K562 (cell line): ENCODE data around the gene L3HYPDH. TPM values are rescaled to one million over a fixed set of nuclear protein-coding genes. Genes with fewer than 3 reads are reported as not detected.

Source experiments
- ATAC-seq: fragments of 200-7000 bp; cut with Tn5 transposase; 3 replicates; pipeline ENCODE4 v1.9.1; 2020; ENCODE audit warnings: moderate library complexity
- BruUV-seq: library from RNA; stranded (reverse); fragments of 400-500 nt; replicated peaks from 2 replicates; lab custom pipeline; 2021; lab: Mats Ljungman, UMichigan
- CTCF ChIA-PET: fragments of 300-600 bp; formaldehyde crosslinking; extraction: SDS; loops from one replicate; lab custom pipeline; 2021; ENCODE audit warnings: low intra/inter-chr PET ratio; lab: Yijun Ruan, JAX
- POLR2A ChIA-PET: fragments of 300-600, 350-650 bp; sonication (Branson Sonifier 250); formaldehyde crosslinking; extraction: SDS; loops from one replicate; lab custom pipeline; 2021; ENCODE audit warnings: antibody characterized with exemption, inconsistent platforms; lab: Yijun Ruan, JAX
- DNase-seq, 4 experiments: peaks; one replicate each; pipeline versions ENCODE4 v3.0.0 to v3.0.0-alpha.2; 2011 to 2018; ENCODE audit warnings: low spot score in 3 of 4, mixed read lengths in 3 of 4; ENCODE audit errors: extremely low read depth in 1 of 4
- FAIRE-seq: peaks from 2 replicates; lab custom pipeline; 2011; peaks lifted over from hg19 to GRCh38; lab: Jason Lieb, UNC
- H2AFZ ChIP-seq: 2 replicates; pipeline ENCODE4 v1.6.0; 2011; ENCODE audit warnings: low read depth, low read length, control low read depth, inconsistent platforms
- H3K27ac ChIP-seq: fragments of 200-600 bp; 3 replicates; pipeline ENCODE4 v1.8.0; 2011; ENCODE audit warnings: low read depth, mild to moderate bottlenecking, control low read depth, inconsistent platforms, low read length, moderate library complexity, mixed read lengths; ENCODE audit errors: extremely low read depth
- H3K27me3 ChIP-seq, 2 experiments: fragments of 300-600 bp in 1 of 2; 2 replicates in 1 of 2; 3 replicates in 1 of 2; pipeline versions ENCODE4 v1.6.0 to v1.8.0; 2011; ENCODE audit warnings: inconsistent platforms in 2 of 2, low read length in 2 of 2, mild to moderate bottlenecking in 1 of 2, mixed read lengths in 1 of 2, moderate library complexity in 1 of 2; ENCODE audit not compliant: control insufficient read depth in 2 of 2, insufficient read depth in 2 of 2
- H3K36me3 ChIP-seq: fragments of 300-600 bp; 3 replicates; pipeline ENCODE4 v1.8.0; 2011; ENCODE audit warnings: mild to moderate bottlenecking, low read length, inconsistent platforms; ENCODE audit not compliant: control insufficient read depth, insufficient read depth
- H3K4me1 ChIP-seq, 2 experiments: fragments of 200-600 bp in 1 of 2; replicated peaks in 1 of 2; 2 replicates in 1 of 2; 3 replicates in 1 of 2; pipeline versions ENCODE4 v1.5.1 to v1.8.0; 2011; ENCODE audit warnings: inconsistent platforms in 2 of 2, low read length in 2 of 2, mild to moderate bottlenecking in 1 of 2, mixed read lengths in 1 of 2, moderate library complexity in 1 of 2; ENCODE audit not compliant: control insufficient read depth in 2 of 2, insufficient read depth in 2 of 2
- H3K4me2 ChIP-seq: 2 replicates; pipeline ENCODE4 v1.6.1; 2011; ENCODE audit warnings: low read length, control low read depth, inconsistent platforms, mixed read lengths; ENCODE audit not compliant: insufficient read depth
- H3K4me3 ChIP-seq: fragments of 200-600 bp; sonication (generic), shearing (Covaris generic); 2 replicates; pipeline ENCODE4 v1.5.1; 2016; ENCODE audit warnings: control low read depth, inconsistent platforms
- H3K79me2 ChIP-seq: fragments of 200-600 bp; 3 replicates; pipeline ENCODE4 v1.8.0; 2011; ENCODE audit warnings: low read length, inconsistent platforms; ENCODE audit not compliant: control insufficient read depth, insufficient read depth
- H3K9ac ChIP-seq, 2 experiments: 2 replicates each; pipeline versions ENCODE4 v1.6.0 to v1.6.1; 2011; ENCODE audit warnings: low read depth in 2 of 2, low read length in 2 of 2, control low read depth in 1 of 2, inconsistent platforms in 1 of 2, mild to moderate bottlenecking in 1 of 2, mixed read lengths in 1 of 2; ENCODE audit not compliant: insufficient read depth in 1 of 2
- H3K9me1 ChIP-seq: one replicate; pipeline ENCODE4 v1.6.0; 2011; ENCODE audit warnings: inconsistent platforms, mild to moderate bottlenecking, low read length, moderate library complexity; ENCODE audit not compliant: control insufficient read depth, insufficient read depth
- H3K9me3 ChIP-seq: replicated peaks from 2 replicates; pipeline ENCODE4 v1.5.1; 2011; ENCODE audit warnings: low read depth, low read length, inconsistent platforms; ENCODE audit not compliant: control insufficient read depth, insufficient read depth
- H4K20me1 ChIP-seq: replicated peaks from 2 replicates; pipeline ENCODE4 v1.6.1; 2011; ENCODE audit warnings: low read length, inconsistent platforms, mixed read lengths; ENCODE audit not compliant: control insufficient read depth, insufficient read depth
- CBX1 ChIP-seq: sonication (generic); IDR thresholded peaks from 2 replicates; pipeline ENCODE4 v1.6.1; 2016; ENCODE audit warnings: antibody characterized with exemption, low read depth, mild to moderate bottlenecking
- CEBPG ChIP-seq, 3 experiments: fragments of 200-800 bp in 1 of 3; sonication (Bioruptor generic) in 1 of 3; sonication (generic) in 1 of 3; formaldehyde crosslinking in 1 of 3; IDR thresholded peaks in 2 of 3; conservative IDR thresholded peaks in 1 of 3; 2 replicates each; pipeline versions ENCODE4 v1.6.1 to v1.8.0; 2016 to 2022; ENCODE audit warnings: missing compliant biosample characterization in 2 of 3, missing genetic modification characterization in 2 of 3, mild to moderate bottlenecking in 1 of 3, missing genetic modification reagents in 1 of 3
- CXXC5 ChIP-seq: fragments of 250-450 bp; sonication (Bioruptor Pico); IDR thresholded peaks from 2 replicates; pipeline ENCODE4 v1.8.0; 2022; ENCODE audit warnings: inconsistent platforms, mild to moderate bottlenecking, moderate library complexity
- HES1 ChIP-seq: fragments of 450-650 bp; IDR thresholded peaks from 2 replicates; pipeline ENCODE4 v1.6.1; 2016; ENCODE audit warnings: low read depth, mild to moderate bottlenecking, moderate library complexity
- L3MBTL2 ChIP-seq: fragments of 450-650 bp; IDR thresholded peaks from 2 replicates; pipeline ENCODE4 v1.6.1; 2016; ENCODE audit warnings: mild to moderate bottlenecking, moderate library complexity
- MAZ ChIP-seq, 2 experiments: fragments of 450-650 bp in 1 of 2; sonication (generic) in 1 of 2; formaldehyde crosslinking; IDR thresholded peaks in 1 of 2; conservative IDR thresholded peaks in 1 of 2; 2 replicates each; pipeline versions ENCODE4 v1.4.0 to v1.5.0; 2020; ENCODE audit warnings: mild to moderate bottlenecking in 1 of 2, missing genetic modification reagents in 1 of 2
- MIER1 ChIP-seq: fragments of 450-650 bp; IDR thresholded peaks from 2 replicates; pipeline ENCODE4 v1.6.1; 2016; ENCODE audit warnings: antibody characterized with exemption, mild to moderate bottlenecking, low read depth
- MYNN ChIP-seq, 2 experiments: sonication (generic); formaldehyde crosslinking in 1 of 2; IDR thresholded peaks; 2 replicates each; pipeline versions ENCODE4 v1.5.0 to v1.6.1; 2016 to 2020; ENCODE audit warnings: antibody characterized with exemption in 1 of 2, missing genetic modification reagents in 1 of 2
- PML ChIP-seq: IDR thresholded peaks from 2 replicates; pipeline ENCODE4 v1.6.1; 2012; ENCODE audit warnings: low read length, inconsistent platforms
- POLR2A ChIP-seq: fragments of 450-650 bp; conservative IDR thresholded peaks from 2 replicates; pipeline ENCODE4 v1.6.1; 2016
- RAD51 ChIP-seq: fragments of 450-650 bp; IDR thresholded peaks from 2 replicates; pipeline ENCODE4 v1.7.1; 2016; ENCODE audit warnings: low read depth, mild to moderate bottlenecking, borderline replicate concordance
- RCOR1 ChIP-seq, 2 experiments: IDR thresholded peaks; 2 replicates each; pipeline ENCODE4 v1.6.1; 2012; ENCODE audit warnings: low read depth in 2 of 2, low read length in 2 of 2, borderline replicate concordance in 1 of 2, improper control_type of control experiment in 1 of 2
- TOE1 ChIP-seq, 2 experiments: fragments of 450-650 bp in 1 of 2; sonication (generic) in 1 of 2; formaldehyde crosslinking in 1 of 2; IDR thresholded peaks; 2 replicates each; pipeline versions ENCODE4 v1.7.1 to v1.8.0; 2016 to 2022; ENCODE audit warnings: borderline replicate concordance in 2 of 2, mild to moderate bottlenecking in 2 of 2, antibody characterized with exemption in 1 of 2, inconsistent platforms in 1 of 2, low read depth in 1 of 2, missing genetic modification reagents in 1 of 2, moderate library complexity in 1 of 2
- TRIM24 ChIP-seq, 2 experiments: fragments of 450-650 bp; IDR thresholded peaks; 2 replicates each; pipeline ENCODE4 v1.6.1; 2016
- TRIM28 ChIP-seq: fragments of 450-650 bp; IDR thresholded peaks from 2 replicates; pipeline ENCODE4 v1.6.1; 2017
- ZBTB8A ChIP-seq: fragments of 450-650 bp; IDR thresholded peaks from 2 replicates; pipeline ENCODE4 v1.6.1; 2018; ENCODE audit warnings: mild to moderate bottlenecking, moderate library complexity; ENCODE audit not compliant: partially characterized antibody
- ZNF224 ChIP-seq: sonication (generic); formaldehyde crosslinking; IDR thresholded peaks from 2 replicates; pipeline ENCODE4 v1.8.0; 2022; ENCODE audit warnings: mild to moderate bottlenecking, missing genetic modification reagents
- ZNF445 ChIP-seq: fragments of 250-450 bp; sonication (Bioruptor Pico); IDR thresholded peaks from 2 replicates; pipeline ENCODE4 v1.4.0; 2020; ENCODE audit warnings: low read depth, mild to moderate bottlenecking, moderate library complexity
- WGBS: fragments of 100-300 bp; shearing (Covaris generic); methylation state at CpG from one replicate; pipeline ENCODE4 v1.1.6; 2016; ENCODE audit warnings: low coverage, mixed read lengths; ENCODE audit not compliant: insufficient coverage; ENCODE audit errors: missing lambda C conversion rate; 5-methylcytosine and 5-hydroxymethylcytosine counted together
- in situ Hi-C: fragments of 300-500 bp; cut with MboI; formaldehyde crosslinking; loops from 4 replicates; pipeline ENCODE4 v1.15.0; 2018; ENCODE audit warnings: inconsistent platforms, mixed read lengths
- intact Hi-C: fragments of 100-400 bp; cut with micrococcal nuclease; formaldehyde crosslinking; loops from 2 replicates; pipeline ENCODE4 v1.14.2; 2022
- polyA plus RNA-seq, 8 experiments: library from polyadenylated mRNA; depleted of rRNA in 4 of 8; stranded (reverse) in 5 of 8; unstranded in 3 of 8; fragments of >200 nt; fragmentation: Nextera tagmentation in 2 of 8; fragmentation: Illumina TruSeq in 1 of 8; extraction: Ambion mirVana in 2 of 8; extraction: Trizol in 1 of 8; gene quantifications; 2 replicates each; pipeline versions ENCODE4 v1.2.1 to v1.2.3, GENCODE V29; 2011 to 2014; ENCODE audit warnings: inconsistent platforms in 1 of 8, missing spikeins in 1 of 8
- total RNA-seq, 7 experiments: library from RNA; depleted of rRNA in 6 of 7; stranded (reverse); fragments of >200 nt in 6 of 7; fragmentation: Illumina TruSeq in 2 of 7; extraction: Trizol in 2 of 7; gene quantifications; 2 replicates each; pipeline versions ENCODE4 v1.2.1 to v1.2.3, GENCODE V29; 2011 to 2021; ENCODE audit warnings: low replicate concordance in 1 of 7
- TF ChIP-seq, protein P1 (sequence below): fragments of 250-450 bp; sonication (Bioruptor Pico); IDR thresholded peaks from 2 replicates; pipeline ENCODE4 v1.4.0; 2020; ENCODE audit warnings: borderline replicate concordance

L3HYPDH gene
- total and polyA plus RNA-seq, 9 of the 15 experiments (the other 6 are each of a cell fraction or from before 2014, with no cell fraction given), result 12.8 to 36.5 (median 19.3) TPM

DNA sequence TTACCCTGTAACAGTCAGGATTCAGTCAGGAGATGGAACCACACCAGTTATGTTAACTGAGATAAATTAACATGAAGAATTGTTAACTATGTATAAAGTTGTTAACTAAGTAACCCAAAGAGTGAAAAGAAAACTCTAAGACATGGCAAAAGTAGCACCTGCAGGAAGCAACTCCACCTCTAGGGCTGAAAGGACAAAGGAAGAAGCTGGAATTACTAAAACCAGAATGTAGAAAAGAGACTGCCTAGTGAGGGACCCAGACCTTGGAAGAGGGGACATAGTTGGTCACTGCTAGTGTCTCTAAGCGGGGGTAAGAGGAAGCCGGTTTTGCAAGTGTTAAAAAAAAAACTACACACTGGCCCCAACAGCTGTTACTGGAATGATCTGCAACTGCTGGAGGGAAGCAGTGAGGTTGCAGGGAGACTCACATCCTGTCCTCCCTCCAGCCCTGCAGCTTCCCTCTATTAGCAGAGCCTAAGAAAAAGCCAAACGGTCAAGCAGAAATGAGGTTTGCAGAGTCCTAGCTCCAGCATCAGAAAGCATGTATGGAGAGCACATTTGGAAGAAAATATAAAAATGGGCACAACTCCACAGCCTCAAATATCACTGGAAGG, 58.8 kb downstream of the L3HYPDH start:
- no peaks in the 10 kb centered on the region for H4K20me1 ChIP-seq
- 11% methylated on average over 3 of the region's 3 CpGs for WGBS
- FAIRE-seq, result no peak
- H3K79me2 ChIP-seq, result no peaks in the 10 kb centered on the region
- ChIA-PET POLR2A (no interaction called here), CTCF (no interaction called here)
- intact Hi-C loops (no loop called here), in situ Hi-C loops (no loop called here)
- no peaks in the 10 kb centered on the region for H3K4me1 ChIP-seq
- BruUV-seq, result no TSS peak
- no peak for DNase-seq
- no peak overlapping the region for H3K27ac ChIP-seq
- no peak overlapping the region for H3K4me3 ChIP-seq
- H3K4me2 ChIP-seq, result no peak overlapping the region
- no peaks in the 10 kb centered on the region; a peak in 1 of 5 replicates for H3K27me3 ChIP-seq
- H3K9me1 ChIP-seq, result no peaks in the 10 kb centered on the region
- no peak overlapping the region for H2AFZ ChIP-seq
- no peaks in the 10 kb centered on the region for H3K9me3 ChIP-seq
- ATAC-seq, result no peak
- H3K36me3 ChIP-seq, result no peaks in the 10 kb centered on the region
- no peak overlapping the region for H3K9ac ChIP-seq
- TF ChIP-seq PML (no peak), TRIM24 (IDR thresholded peaks at IDR 0.05) (no peak), CXXC5 (CRISPR knock-in tag) (no peak), ZBTB8A (no peak), CBX1 (no peak), POLR2A (no peak), CEBPG (CRISPR knock-in tag; IDR thresholded peaks at IDR 0.05) (no peak), CEBPG (tag; conservative IDR thresholded peaks at IDR 0.05 in 1 of 2, IDR thresholded peaks at IDR 0.05 in 1 of 2) (no peak), ZNF445 (CRISPR knock-in tag) (no peak), MAZ (CRISPR knock-in tag; conservative IDR thresholded peaks at IDR 0.05 in 1 of 2, IDR thresholded peaks at IDR 0.05 in 1 of 2) (no peak), L3MBTL2 (no peak), RAD51 (no peak), HES1 (no peak), TOE1 (IDR thresholded peaks at IDR 0.05; ENCODE audit: borderline replicate concordance) (no peak), TOE1 (CRISPR knock-in tag; IDR thresholded peaks at IDR 0.05; ENCODE audit: borderline replicate concordance, low read depth) (no peak), MYNN (IDR thresholded peaks at IDR 0.05) (no peak), MYNN (CRISPR knock-in tag; IDR thresholded peaks at IDR 0.05) (no peak), MIER1 (no peak), RCOR1 (IDR thresholded peaks at IDR 0.05; ENCODE audit: borderline replicate concordance in 1 of 2, low read depth in 2 of 2, low read length in 2 of 2) (no peak), ZNF224 (no peak), TRIM28 (no peak)
- TF ChIP-seq, protein P1, sequence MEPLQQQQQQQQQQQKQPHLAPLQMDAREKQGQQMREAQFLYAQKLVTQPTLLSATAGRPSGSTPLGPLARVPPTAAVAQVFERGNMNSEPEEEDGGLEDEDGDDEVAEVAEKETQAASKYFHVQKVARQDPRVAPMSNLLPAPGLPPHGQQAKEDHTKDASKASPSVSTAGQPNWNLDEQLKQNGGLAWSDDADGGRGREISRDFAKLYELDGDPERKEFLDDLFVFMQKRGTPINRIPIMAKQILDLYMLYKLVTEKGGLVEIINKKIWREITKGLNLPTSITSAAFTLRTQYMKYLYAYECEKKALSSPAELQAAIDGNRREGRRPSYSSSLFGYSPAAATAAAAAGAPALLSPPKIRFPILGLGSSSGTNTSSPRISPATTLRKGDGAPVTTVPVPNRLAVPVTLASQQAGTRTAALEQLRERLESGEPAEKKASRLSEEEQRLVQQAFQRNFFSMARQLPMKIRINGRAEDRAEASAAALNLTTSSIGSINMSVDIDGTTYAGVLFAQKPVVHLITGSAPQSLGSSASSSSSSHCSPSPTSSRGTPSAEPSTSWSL (CRISPR knock-in tag), result no peak
